ENCODE data around the gene ETV5.

ETV5 gene

DNA sequence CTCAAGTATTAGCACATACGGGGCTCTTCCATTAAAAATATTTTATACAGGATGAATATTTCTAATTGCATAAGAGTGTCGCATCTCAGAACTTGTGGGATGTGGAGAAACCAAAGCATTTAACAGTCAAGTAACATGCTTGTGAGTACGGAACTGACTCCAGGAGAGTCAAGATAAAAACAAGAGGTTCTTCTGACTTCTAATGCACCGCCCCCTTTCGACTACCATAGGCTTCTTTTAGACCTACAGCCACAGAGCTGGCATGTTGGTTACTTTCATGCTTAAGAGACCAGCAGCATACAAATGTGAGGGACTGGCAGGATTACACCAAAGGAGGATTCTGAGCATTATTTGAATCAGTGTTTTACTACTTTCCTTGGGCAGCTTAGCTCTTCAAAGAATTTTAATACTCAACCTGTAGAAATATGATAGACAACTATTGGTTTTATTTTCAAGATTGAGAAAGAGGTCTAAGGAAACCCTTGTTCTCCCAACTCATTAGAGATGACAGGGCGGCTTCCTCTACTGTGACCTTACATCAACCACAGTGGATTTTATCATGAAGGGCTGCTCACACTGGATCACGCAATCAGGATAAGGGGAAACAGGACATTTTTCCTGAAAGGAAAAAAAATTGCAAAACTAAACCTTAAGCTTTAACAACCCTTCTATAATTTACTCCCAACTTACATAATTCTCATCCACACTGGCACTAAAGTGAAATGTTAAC, 14.0 kb downstream of the ETV5 start:
- DNase-seq = peak; percentile 86

GRCh38 chr3:186094271-186094670, 14.6 kb downstream of the ETV5 start:
- peak; percentile 93 for DNase-seq

- DNase-seq = no peak
Measured at GRCh38 chr3:186093271-186093900, 15.5 kb downstream of the ETV5 start.

GRCh38 chr3:186092360-186093070, 16.4 kb downstream of the ETV5 start:
- DNase-seq = no peak

DNA sequence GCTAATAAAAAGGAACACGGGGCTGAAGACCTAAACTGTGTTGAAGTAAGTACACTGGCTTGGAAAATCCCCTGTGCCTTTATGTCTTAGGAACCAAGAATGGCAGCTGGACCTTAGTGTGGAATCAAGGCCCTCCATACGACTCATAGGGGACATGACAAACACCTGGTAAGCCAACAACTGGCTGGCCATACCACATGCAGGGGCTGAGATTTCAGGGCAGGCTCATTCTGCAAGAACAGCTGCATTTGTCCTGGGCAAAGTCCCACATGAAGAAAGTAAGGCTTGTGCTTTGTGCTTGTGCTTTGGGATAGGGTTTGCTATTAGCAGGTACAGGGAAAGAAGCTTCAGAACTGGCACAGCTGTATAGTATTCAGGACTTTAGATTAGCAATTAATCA, 18.0 kb downstream of the ETV5 start:
- DNase-seq = no peak

GRCh38 chr3:186088335-186088734, 20.6 kb downstream of the ETV5 start:
- no peak for DNase-seq

- no peak for DNase-seq
Measured at GRCh38 chr3:186084264-186084663, 24.6 kb downstream of the ETV5 start.

DNA sequence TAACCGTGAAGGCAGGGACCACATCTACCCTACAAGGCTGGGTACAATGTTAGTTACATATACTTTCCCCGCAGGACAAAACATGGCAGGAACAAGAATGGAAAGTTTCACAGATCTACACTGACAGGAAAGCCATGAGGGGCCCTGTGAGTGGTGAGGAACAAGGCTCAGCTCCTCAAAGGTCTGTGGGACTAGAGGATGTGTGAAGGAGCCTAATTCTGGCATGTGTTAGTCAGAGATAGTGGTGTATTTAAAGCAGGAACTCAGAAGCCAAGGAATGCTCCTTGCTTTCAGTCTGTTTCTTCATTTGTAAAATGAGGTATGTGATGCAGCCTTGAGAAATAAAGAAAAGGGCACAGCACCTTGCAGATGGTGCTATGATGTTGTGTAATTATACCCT, 25.1 kb downstream of the ETV5 start:
- DNase-seq = no peak

DNA sequence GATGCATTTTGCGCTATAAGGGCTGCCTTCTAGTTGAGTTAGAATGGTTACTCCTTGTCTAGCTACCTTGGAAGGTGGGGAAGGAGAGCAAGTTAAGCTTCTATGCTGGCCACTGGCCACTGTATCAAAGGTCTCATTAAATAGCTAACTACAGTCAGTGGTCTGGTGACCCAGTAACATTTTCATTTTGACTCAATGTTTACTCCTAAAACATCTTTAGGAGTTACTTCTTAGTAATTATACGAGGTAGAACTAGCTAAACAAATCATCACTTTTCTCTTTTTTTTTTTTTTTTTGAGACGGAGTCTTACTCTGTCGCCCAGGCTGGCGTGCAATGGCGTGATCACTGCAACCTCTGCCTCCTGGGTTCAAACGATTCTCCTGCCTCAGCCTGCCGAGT, 26.7 kb downstream of the ETV5 start:
- DNase-seq = no peak

GRCh38 chr3:186081678-186082077, 27.2 kb downstream of the ETV5 start:
- no peak for DNase-seq

DNA sequence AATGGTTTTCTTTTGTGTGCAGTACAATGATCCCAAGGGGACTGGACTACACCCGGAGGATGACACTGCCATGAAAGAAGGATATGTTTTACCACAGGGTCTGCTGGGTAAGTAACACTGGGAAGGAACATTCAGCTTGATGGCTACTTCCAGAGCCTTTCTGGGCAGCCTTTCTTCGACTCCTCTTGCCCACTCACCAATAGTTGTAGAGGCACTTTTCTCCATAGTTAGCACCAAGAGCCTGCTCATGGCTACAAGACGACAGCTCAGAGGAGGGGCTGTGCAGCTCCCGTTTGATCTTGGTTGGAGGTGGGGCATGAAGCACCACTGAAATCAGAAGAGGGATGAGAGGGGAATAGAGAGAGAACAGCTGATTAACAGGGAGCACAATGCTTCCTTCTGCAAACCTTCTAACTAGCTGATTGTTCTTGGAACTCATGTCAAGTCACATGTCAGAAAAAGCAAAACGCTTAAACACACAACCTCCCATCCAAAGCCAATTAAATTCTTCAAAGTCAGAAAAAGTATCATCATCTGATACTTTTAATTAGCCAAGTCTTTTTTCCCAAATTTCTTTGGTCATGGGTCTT, 27.9 kb downstream of the ETV5 start:
- DNase-seq = no peak

DNA sequence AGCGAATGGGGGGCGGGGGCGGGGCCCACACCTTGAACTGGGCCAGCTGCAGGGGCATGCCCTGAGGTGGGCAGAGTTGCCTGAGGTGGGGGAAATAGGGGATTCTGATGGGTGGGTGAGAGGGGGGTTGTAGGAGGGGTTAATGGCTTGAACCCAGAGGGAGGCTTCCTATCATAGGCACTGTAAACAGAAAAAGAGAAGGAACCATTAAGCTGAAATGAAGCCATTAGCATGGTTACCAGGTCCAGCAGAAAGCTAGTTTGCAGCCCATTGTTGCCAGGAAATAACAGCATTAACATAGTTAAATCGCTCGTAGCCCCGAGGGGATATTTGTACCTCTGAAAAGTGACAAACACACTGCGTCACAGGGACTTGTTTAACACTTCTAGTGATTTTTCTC, 29.0 kb downstream of the ETV5 start:
- no peak for DNase-seq

GRCh38 chr3:186077466-186077865, 31.4 kb downstream of the ETV5 start:
- DNase-seq = no peak

DNA sequence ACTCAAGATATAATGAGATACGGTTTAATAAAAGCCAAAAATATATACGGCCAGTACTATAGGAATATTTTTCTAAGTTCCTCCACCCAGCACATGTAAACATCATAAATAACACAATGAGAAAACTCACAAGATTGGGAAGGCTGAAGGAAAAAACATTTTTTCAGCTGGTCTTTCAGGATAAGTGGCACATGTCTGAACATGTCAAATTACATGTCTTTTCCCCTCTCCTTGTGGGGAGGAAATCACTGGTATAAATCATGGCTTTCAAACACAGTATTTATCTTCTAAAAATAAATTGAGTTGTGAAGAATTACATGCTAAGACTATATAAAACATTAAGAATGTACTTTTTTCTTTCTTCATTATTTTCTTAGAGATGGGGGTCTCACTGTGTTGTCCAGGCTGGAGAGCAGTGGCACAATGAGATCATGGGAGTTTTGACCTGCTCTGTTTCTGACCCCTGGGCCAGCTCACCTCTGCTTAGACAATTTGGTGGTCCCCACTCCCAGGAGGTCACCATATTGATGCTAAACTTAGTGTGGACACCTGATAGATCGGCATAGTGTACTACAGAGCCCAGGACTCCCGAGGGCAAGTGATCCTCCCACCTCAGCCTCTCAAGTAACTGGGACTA, 32.8 kb downstream of the ETV5 start:
- no peak for DNase-seq

GRCh38 chr3:186075489-186075888, 33.4 kb downstream of the ETV5 start:
- DNase-seq = no peak

GRCh38 chr3:186073641-186074040, 35.2 kb downstream of the ETV5 start:
- no peak for DNase-seq

- no peak for DNase-seq
Measured at GRCh38 chr3:186070996-186071395, 37.9 kb downstream of the ETV5 start.

GRCh38 chr3:186070550-186070949, 38.3 kb downstream of the ETV5 start:
- DNase-seq = no peak

DNA sequence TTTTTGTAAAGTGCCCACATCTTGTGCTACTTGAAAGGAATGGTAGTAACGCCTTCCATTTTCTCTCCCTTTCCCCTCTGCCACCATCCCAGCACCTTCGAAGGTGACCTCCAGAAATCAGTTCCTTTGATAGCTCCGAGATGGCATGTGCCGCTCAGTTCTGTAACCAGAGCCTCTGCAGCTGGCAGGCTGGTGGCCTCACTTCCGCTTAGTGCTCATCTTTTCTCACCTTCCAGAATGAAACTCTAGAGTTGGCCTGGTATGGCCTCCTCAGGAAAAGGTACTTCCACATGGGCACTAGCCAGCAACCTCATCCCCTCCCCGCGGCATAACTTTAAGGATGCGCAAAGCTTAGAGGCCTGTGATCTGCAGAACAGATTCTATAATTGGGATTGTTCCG, 38.8 kb downstream of the ETV5 start:
- no peak for DNase-seq

DNA sequence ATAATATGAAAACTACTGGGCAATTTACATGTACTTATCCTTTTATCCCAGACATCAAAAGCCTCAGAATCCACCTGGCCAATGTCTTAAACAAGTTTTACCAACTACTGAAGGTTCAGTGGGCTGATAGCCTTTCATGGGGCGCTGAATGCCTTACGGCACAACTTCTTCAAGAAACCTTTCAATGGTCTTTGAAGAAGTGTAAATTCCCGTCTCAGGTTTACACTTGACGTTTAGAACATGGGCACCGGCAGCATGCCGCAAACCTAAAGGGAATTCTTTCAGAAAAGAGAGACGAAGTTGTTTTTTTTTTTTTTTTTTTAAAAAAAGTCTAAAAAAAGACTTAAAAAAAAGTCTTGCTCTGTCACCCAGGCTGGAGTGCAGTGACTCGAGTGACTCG, 39.7 kb downstream of the ETV5 start:
- DNase-seq = no peak

- DNase-seq = no peak
Measured at GRCh38 chr3:186068243-186068552, 40.7 kb downstream of the ETV5 start.

DNA sequence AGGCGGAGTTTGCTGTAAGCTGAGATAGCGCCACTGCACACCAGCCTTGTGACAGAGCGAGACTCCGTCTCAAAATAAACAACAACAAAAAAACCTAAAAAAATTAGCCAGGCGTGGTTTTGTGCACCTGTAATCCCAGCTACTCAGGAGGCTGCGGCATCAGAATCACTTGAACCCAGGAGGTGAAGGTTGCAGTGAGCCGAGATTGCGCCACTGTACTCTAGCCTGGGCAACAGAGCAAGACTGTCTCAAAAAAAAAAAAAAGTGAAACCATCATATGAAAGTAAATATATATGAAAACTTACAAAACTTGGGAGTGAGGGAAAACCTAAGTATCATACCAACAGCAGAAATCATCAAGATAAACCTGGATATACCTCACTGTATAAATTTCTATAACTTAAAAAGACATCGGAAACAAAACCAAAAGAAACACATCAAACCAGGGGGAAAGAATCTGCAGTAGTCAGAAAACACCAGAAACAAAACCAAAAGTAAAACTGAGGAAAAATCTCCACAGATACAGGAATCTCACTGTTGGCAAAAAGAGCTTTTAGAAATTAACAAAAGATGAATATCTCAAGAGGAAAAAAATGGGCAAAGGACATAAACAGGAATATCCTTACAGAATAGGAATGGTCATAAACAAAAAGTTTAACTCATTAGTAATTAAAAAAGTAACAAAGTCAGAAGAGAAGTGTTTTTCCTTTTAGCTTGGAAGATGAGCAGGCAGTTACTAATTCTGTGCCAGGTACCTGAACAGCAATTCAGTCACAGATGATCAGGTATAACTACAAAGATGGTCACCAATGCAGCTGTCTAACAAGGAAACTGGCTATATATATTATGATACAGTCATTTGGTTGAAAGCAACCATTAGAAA, 41.3 kb downstream of the ETV5 start:
- DNase-seq = peak; percentile 60

GRCh38 chr3:186060222-186060621, 48.7 kb downstream of the ETV5 start:
- DNase-seq = no peak
